ENCODE measurements around the gene GMCL1. TPM values are rescaled to one million over a fixed set of nuclear protein-coding genes. Genes with fewer than 3 reads are reported as not detected.

Gene GMCL1
- total and polyA plus RNA-seq, 2 of the 13 experiments (the other 11 are each of a cell fraction or from before 2014, with no cell fraction given) = 18.7 to 24.0 TPM

- TF ChIP-seq ZNF430 (CRISPR knock-in tag; IDR thresholded peaks at IDR 0.05) (peak; percentile 84), KMT2B (CRISPR knock-in tag; IDR thresholded peaks at IDR 0.05) (peak; percentile 90), ZUFSP (CRISPR knock-in tag; IDR thresholded peaks at IDR 0.05; ENCODE audit: borderline replicate concordance) (no peak), ZNF761 (CRISPR knock-in tag; conservative IDR thresholded peaks at IDR 0.05) (peak; percentile 95), ZNF784 (CRISPR knock-in tag; IDR thresholded peaks at IDR 0.05; ENCODE audit: borderline replicate concordance) (peak; percentile 63), TAF15 (IDR thresholded peaks at IDR 0.05; ENCODE audit: low read depth, low read length, poor library complexity, severe bottlenecking) (peak; percentile 70), ZNF512 (CRISPR knock-in tag; IDR thresholded peaks at IDR 0.05) (no peak), ZFY (CRISPR knock-in tag; IDR thresholded peaks at IDR 0.05) (peak; percentile 94), ZNF660 (CRISPR knock-in tag; IDR thresholded peaks at IDR 0.05; ENCODE audit: borderline replicate concordance, low read depth) (no peak; the same call in 1 of the 2 replicates), ZNF703 (CRISPR knock-in tag; IDR thresholded peaks at IDR 0.05; ENCODE audit: borderline replicate concordance) (peak; percentile 93; the same call in 1 of the 2 replicates), REL (CRISPR knock-in tag; conservative IDR thresholded peaks at IDR 0.05) (peak; percentile 86; the same call in 1 of the 2 replicates), ZNF468 (CRISPR knock-in tag; IDR thresholded peaks at IDR 0.05) (peak; percentile 67; the same call in 1 of the 2 replicates), XRCC5 (optimal IDR thresholded peaks at IDR 0.05; ENCODE audit: low read length) (peak; percentile 63), ELF1 (CRISPR knock-in tag; IDR thresholded peaks at IDR 0.05) (peak; percentile 89), SP5 (CRISPR knock-in tag; IDR thresholded peaks at IDR 0.05; ENCODE audit: borderline replicate concordance, low read depth) (no peak; the same call in 1 of the 2 replicates), CREB3 (CRISPR knock-in tag; IDR thresholded peaks at IDR 0.05) (peak; percentile 95), ZNF513 (CRISPR knock-in tag; conservative IDR thresholded peaks at IDR 0.05) (no peak), GLMP (CRISPR knock-in tag; IDR thresholded peaks at IDR 0.05; ENCODE audit: borderline replicate concordance) (no peak), ZNF431 (CRISPR knock-in tag; IDR thresholded peaks at IDR 0.05; ENCODE audit: borderline replicate concordance, low read depth) (peak; percentile 51; the same call in 1 of the 2 replicates)
These were observed 84.9 kb downstream of the GMCL1 start (continued) for GRCh38 chr2:69914164-69914949.
